NCI-H146 treated with DMSO at 0.1 percent for 48 hours (cell line): Measurements from ENCODE around the gene POLR1E.
A peak's percentile ranks its signal among the peaks of the same experiment; 100 is the strongest.

Experiments used
- DNase-seq: peaks from one replicate; lab custom pipeline; 2025; ENCODE audit not compliant: unreplicated experiment; lab: John Stamatoyannopoulos, UW

POLR1E gene, protein sequence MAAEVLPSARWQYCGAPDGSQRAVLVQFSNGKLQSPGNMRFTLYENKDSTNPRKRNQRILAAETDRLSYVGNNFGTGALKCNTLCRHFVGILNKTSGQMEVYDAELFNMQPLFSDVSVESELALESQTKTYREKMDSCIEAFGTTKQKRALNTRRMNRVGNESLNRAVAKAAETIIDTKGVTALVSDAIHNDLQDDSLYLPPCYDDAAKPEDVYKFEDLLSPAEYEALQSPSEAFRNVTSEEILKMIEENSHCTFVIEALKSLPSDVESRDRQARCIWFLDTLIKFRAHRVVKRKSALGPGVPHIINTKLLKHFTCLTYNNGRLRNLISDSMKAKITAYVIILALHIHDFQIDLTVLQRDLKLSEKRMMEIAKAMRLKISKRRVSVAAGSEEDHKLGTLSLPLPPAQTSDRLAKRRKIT

DNA sequence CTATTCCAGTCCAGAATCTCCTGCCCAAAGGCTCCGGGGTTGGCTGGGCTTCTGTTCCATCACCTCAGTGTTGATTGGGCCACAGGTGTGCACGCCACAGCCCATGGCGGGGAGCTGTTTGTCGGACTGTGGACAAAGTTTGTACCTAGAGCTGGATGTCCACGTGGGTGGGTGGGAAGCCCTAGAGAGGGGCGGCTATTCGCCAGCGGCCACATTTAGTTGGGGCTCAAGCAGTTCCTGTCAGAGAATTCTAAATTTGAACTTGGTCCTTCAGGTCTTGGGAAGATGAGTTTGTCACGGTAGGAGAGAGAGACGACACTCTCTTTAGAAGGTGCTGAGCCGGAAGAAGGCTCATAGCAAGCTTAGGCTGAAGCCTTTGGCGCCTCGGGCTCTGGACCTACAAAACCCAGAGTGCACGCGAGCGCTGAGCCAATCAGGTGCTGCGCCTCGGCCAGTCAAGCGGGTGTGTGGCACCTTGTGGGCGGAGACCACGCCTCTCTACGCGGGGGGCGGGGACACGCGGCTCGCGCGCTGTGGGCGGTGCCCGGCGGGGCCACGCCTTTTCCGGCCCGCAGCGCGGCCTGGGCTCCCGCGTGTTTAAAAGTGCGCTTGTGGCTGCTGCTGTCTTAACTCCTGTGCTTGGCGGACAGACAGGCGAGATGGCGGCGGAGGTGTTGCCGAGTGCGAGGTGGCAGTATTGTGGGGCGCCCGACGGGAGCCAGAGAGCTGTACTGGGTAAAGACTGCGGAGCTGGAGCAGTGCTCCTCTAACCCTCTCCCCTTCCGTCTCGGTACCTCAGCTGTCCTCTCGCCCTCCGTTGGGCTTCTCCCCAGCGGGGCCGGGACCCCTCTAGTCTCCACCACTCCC is at the start of gene POLR1E:
Gene POLR1E (plus strand): TSS at position 560 of the 867 bp plus-strand sequence. CDS start 100 bp downstream, at position 660.
- DNase-seq = peak; percentile 94

DNA sequence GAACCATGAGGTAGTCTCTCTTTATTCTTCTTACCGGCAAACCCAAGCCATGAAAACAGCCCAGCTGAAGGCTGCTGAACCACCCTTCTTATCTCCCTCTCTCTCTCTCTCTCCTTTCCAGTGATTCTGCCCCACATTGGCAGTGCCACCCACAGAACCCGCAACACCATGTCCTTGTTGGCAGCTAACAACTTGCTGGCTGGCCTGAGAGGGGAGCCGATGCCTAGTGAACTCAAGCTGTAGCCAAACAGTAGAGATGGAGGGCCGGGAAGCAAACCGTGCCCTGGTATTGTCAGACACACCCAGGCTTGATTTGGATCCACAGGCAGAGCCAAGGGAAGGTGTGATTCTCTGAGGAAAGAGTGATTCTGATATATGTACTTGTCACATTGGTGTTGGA is 49.2 kb upstream of the POLR1E start:
- DNase-seq = no peak

DNA sequence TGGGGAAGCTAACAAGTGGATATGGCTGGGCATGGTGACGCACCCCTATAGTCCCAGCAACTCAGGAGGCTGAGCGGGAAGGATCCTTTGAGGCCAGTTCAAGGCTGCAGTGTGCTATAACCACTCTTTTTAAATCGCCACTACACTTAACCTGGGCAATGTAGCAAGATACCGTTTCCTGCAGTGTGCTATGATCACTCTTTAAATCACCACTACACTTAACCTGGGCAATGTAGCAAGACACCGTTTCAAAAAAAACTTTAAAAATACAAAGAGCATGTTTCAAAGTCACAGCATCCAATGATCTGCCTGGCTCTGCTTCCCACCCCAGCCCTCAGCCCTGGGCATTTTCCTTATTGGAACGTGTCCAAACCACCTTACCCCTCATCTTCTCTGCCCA is 48.7 kb upstream of the POLR1E start:
- no peak for DNase-seq

DNA sequence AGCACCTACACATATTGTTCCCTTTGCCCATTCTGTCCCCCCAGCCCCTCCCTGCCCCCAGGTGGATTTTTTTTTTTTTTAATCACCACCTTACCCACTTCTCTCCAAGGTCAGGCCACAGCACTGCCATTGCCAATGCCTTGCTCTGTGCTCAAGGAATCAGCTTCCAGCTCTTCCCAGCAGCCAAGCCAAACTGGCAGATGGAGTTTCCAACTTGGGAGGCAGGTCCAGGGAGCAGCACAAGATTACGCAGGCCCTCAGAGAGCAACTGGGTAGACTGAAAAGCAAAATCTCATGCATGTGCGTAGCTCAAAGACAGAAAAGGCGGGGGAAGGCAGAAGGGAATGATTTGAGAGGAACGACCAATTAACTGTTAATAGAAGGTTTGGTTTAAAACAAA is 48.1 kb upstream of the POLR1E start:
- no peak for DNase-seq

DNA sequence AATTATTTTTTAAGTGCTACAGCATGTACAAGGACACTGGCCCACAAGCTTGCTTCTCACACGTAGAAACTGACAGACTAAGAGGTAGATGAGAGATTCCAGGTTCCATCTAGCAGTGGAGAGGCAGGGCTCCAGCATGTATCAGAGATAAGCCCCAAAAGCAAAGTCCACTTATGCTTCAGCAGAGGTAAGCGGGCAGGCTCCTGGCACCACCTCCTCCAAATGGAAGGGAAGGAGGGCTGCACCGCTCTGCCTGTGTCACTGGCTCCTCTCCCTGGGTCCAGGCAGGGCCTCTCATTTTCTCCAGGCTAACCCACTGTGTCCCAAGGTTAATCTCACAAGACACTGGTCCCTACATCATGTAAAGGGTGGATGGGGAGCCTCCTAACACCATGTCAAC is 47.4 kb upstream of the POLR1E start:
- DNase-seq = no peak

DNA sequence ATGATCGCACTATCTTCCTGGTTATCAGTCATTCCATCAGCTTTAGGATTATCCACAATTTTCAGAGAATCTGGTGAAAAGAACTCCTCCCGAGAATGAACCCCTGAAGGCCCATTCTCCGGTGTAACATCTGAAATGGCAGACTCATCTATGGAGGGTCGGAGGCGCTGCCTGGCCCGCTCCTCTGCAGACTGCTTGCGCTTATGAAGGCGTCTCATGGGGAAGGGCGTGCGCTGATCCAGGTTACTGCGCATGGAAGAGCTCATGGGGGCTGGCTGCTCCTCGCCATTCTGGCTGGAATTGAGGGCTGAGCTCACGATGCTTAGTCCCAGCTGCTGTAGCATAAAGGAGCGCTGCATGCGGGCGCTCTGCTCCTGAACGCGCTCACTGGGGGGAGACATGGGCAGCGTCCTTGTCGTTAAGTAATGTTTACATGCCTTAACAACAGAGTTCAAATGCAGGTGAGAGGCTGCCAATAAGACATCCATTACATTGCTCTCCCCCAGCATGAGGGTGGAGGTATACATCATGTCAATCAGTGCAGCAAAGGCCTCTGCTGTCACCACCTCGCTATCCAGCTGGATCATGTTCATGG is 43.9 kb upstream of the POLR1E start:
- no peak for DNase-seq

DNA sequence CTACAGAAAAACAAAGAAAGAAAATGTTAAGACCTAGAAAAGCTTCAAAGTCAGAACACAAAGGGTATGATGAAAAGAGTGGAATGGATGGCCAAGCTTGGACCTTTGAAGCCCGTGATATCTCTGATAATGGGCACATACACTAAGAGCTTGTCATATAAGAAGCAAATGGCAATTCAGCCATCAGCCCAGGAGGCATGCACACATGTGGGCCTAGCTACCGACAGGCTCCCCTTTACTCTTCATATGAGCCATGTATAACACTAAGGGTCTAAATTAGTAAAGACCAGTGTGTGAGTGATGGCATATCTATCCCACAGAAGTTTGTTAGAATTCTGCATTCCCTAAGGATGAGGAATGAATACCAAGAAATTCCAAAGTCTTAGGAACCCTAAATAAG is 43.2 kb upstream of the POLR1E start:
- DNase-seq = no peak

DNA sequence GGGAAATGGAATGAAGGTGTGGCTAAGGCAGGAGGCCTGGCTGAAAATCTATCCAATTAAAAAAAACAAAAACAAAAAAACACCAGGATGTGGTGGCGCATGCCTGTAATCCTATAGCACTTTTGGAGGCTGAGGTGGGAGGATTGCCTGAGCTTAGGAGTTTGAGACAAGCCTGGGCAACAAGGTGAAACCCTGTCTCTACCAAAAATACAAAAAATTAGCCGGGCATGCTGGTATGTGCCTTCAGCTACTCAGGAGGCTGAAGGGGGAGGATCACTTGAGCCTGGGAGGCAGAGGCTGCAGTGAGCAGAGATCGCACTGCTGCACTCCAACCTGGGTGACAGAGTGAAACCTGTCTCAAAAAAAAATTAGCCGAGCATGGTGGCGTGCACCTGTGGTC is 42.2 kb upstream of the POLR1E start:
- no peak for DNase-seq

DNA sequence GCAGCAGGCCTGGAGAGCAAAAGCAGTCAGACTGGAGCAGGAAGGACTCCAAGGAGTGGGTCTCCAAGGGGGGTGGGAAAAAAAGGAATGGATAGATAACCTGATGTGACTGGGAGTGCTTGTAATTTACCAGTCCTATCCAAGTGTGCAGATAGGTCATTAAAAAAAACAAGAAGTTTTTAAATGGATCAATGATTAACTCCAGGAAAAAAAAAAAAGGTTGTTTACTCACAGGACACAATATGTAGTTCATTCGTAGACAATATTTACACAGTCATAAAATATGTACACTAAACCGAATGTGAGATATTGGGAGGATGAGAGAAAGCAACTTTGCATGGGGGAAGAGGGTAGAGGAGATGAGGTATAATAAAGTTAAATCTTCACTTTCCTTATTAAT is 40.9 kb upstream of the POLR1E start:
- DNase-seq = no peak

DNA sequence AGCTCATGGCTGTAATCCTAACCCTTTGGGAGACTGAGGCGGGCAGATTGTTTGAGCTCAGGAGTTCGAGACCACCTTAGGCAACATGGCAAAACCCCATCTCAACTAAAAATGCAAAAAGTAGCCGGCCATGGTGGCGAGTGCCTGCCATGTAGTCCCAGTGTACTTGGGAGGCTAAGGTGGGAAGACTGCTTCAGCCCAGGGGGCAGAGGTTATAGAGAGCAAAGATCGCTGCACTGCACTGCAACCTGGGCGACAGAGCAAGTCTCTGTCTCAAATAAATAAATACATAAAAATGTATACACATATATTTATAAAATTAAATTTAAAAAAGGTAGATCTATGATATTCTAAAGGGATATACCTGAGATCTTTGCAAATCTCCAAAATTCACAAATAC is 39.9 kb upstream of the POLR1E start:
- DNase-seq = no peak

DNA sequence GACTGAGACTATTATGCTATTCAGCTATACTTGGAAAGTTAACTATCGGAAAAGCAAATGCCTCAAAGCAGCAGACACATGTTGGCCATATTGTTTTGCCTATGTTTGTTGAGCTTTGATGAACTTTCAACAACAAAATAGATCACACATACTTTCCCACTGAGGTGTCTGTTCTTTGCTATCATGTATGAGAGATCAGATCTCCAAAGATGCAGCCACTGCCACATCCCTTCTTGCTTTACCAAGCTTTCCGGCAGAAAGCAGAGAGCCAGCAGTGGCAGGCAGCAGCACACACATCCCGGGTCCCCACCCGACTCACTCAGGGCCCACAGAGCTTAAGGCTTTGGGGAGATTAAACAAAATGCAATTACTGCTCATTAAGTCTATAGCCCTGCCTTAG is 39.3 kb upstream of the POLR1E start:
- no peak for DNase-seq

DNA sequence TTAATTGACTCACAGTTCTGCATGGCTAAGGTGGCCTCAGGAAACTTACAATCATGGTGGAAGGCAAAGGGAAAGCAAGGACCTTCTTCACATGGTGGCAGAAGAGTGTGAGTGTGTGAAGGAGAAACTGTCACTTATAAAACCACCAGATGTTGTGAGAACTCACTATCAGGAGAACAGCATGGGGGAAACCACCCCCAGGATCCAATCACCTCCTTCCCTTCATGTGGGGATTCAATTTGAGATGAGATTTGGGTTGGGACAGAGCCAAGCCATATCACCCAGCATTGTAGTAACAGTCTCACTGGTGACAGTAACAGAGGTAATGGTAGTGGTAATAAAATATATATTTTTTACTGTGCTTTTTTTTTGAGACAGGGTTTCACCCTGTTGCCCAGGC is 38.6 kb upstream of the POLR1E start:
- DNase-seq = no peak

DNA sequence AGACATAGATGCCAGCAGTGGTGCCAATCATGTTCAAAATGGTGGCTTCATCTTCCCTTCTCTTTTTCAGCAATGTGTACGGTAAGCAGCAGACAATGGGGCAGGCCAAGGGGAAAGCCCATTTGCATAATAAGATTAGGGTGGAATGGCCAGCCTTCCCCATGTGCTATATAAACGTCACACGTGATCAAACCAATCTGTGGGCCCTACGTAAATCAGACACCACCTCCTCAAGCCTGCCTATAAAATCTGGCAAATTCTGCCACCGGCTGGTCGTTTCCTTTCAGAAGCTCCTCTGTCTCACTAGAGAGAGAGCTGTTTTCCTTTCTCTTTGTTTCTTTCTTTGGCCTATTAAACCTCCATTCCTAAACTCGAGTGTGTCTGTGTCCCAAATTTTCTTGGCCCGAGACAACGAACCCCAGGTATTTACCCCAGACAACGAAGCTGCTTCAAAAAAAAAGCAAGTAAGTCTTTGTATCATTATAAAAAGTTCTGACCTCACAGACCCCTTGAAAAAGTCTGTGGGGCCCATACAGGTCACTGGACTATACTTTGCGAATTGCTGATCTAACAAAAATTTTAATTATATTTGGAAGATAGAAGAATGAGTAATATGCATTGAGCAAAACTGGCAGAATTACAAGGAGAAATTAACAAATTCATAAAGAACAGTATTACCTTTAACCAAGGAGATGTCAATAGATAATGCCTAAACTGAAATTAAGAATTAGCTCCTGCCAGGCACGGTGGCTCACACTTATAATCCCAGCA is 35.7 kb upstream of the POLR1E start:
- no peak for DNase-seq

DNA sequence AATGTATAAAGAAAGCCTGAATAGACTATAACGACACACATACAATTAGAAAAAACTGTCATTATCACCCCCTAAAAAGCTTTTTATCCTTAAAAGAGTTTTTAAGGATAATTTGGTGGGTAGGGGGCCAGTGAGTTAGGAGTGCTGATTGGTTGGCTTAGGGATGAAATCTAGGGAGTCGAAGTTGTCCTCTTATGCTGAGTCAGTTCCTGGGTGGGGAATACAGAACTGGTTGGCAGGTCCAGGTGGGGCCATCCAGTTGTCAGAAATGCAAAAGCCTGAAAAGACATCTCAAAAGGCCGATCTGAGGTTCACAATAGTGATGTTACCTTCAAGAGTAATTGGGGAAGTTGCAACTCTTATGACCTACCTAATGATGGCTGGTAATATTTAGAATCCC is 34.1 kb upstream of the POLR1E start:
- DNase-seq = no peak

DNA sequence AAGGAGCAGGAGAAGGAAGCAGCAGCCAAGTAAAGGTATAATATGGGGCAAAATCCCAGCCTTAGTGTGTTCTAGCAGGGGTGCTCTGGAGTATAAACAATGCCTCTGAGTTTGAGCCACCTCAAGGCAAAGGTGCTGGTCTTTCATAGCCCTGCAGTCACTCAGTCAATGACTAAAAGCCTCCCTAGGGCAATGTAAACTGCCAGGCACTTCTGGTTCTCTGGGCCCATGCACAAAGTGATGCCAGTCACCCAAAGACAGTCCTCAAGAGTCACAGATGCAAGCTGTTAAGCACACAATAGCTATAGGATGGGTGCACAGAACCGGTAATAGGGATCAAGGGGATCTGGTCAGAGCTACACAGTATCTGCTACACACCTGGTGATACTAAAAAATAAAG is 33.1 kb upstream of the POLR1E start:
- no peak for DNase-seq

DNA sequence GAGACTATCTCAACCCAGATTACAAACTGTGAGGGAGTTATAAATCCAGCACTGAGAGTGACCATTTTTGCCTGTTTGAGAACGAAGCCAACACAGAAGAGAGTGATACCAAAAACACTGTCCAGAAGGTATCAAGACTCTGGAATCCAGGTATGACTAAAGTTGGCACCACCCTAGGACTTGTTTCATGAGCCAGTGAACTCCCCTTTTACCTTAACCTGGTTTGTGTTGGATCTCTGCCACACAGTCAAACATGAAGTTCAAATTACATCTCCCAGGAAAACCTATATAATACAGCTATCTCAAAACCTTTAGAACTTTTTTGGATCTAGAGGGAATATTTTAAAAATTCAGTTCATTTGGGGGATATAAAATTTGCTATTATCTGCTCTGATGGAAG is 31.9 kb upstream of the POLR1E start:
- DNase-seq = no peak

DNA sequence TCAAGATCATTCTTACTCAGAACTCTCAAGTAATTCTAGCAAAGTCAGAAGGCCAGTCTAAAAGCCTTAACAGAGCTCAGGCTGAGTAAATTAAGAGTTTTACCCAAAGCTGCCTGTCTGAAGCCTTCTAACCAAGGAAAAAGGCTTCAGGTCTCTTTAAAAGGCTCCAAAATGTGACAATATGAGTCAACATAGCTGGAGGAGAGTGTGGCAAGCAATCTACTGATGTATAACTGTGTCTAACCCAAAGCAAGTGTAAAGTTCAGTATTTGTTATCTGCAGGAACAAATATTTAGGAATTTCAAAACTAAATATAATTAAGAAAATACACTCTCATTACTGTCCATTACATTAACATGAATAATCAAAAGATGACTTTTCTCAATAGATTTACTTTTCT is 31.5 kb upstream of the POLR1E start:
- DNase-seq = no peak

DNA sequence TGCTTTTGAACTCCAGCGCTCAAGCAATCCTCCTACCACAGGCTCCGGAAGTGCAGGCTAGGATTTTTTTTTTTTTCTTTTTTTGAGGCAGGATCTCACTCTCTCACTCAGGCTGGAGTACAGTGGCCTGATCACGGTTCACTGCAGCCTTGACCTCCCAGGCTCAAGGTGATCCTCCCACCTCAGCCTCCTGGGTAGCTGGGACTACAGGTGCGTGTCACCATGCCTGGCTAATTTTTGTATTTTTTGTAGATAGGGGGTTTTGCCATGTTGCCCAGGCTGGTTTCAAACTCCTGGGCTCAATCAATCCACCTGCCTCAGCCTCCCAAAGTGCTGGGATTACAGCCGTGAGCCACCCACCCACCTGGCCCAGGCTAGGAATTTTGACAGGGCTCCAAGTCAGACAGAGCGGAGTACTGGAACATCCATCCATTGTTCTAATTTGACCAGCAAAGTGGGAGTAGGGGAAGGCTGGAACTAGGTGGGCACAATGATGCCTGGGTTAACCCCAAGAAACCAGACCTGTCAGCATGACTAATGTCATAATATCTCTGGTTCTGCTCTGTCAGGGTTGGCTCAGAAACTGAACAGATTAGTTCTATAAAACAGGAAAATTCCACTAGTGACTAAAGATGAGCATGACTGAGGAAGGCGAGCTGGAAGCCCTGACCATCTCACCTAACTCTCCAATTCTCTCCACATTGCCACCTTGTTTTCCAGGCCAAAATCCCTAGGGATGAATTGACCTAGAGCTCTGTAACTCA is 29.7 kb upstream of the POLR1E start:
- no peak for DNase-seq

DNA sequence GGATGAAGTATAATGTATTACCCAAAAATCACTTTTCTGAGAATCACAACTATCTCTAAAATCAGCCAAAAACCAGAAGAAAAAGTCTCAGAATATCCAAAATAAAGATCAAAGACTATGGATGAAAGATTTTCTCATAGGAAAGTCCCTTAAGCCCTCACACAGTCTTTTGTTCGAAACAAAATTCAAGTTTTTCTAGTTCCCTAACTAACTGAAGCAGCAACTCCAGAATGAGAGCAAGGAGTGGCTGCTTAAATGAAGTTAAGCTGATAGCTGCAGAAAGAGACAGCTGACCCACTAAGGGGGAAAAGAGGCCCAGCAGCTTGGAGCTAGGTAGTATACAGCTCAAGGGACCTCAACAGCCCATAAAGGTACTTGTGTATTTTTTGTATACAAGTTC is 28.9 kb upstream of the POLR1E start:
- no peak for DNase-seq

DNA sequence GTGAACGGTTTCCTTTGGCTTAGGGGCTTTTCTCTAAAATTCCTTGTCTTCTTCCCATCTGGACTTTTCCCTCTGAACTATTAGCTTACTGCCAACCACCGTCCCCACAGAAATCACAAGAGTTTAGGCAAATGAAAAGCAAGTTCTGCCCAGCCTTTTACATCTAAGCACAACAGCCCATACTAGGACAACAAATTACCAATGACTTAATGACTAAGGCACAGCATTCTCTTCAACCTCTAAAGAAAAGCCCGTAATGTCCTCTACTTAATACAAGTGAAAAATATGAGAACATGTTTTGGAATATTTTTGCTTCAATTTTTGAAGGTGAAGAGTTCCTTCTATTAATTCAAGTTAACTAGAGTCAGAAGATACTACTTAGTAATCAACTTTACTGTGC is 21.7 kb upstream of the POLR1E start:
- no peak for DNase-seq
